ENCODE measurements around the gene PLXNB2.

- TF ChIP-seq CTCF (IDR thresholded peaks at IDR 0.05; ENCODE audit: low read depth, low read length, poor library complexity, severe bottlenecking) (no peak), EZH2phosphoT487 (IDR thresholded peaks at IDR 0.05; ENCODE audit: borderline replicate concordance, low read length) (no peak)
These were observed 32.8 kb upstream of the PLXNB2 start for GRCh38 chr22:50339945-50340879.
